Kidney epithelial cell (primary cell): ENCODE results near the gene MYO1A. TPM values are rescaled to one million over a fixed set of nuclear protein-coding genes. Genes with fewer than 3 reads are reported as not detected.

ENCODE experiments used
- DNase-seq: peaks from one replicate; pipeline ENCODE4 v3.0.0-alpha.2; 2010; ENCODE audit warnings: low read depth
- H3K27me3 ChIP-seq: 2 replicates; pipeline ENCODE4 v1.6.0; 2011; ENCODE audit warnings: low read length; ENCODE audit not compliant: control insufficient read depth, insufficient read depth
- H3K36me3 ChIP-seq: 2 replicates; pipeline ENCODE4 v1.5.1; 2011; ENCODE audit warnings: low read length; ENCODE audit not compliant: control insufficient read depth, insufficient read depth
- H3K4me3 ChIP-seq: 2 replicates; pipeline ENCODE4 v1.5.1; 2011; ENCODE audit warnings: low read depth, mild to moderate bottlenecking, control low read depth, low read length
- CTCF ChIP-seq: IDR thresholded peaks from 2 replicates; pipeline ENCODE4 v1.5.1; 2011; ENCODE audit warnings: mild to moderate bottlenecking, moderate library complexity, low read length, control low read depth, inconsistent platforms; ENCODE audit not compliant: insufficient read depth, poor library complexity, severe bottlenecking
- total RNA-seq: library from RNA; depleted of rRNA; stranded (reverse); fragments of >200 nt; gene quantifications from 2 replicates; pipeline ENCODE4 v1.2.3, GENCODE V29; 2015

The MYO1A gene
- total RNA-seq, 1 donor from 2014 or later: not detected

- peaks cover 1% of the 10 kb centered on the region for H3K36me3 ChIP-seq
- DNase-seq: no peak
- H3K4me3 ChIP-seq: no peak overlapping the region
- H3K27me3 ChIP-seq: no peaks in the 10 kb centered on the region
- TF ChIP-seq CTCF: no peak
These were observed 51.6 kb downstream of the MYO1A start for GRCh38 chr12:56998316-56998715.

GRCh38 chr12:56996793-56997545, 53.0 kb downstream of the MYO1A start:
- H3K27me3 ChIP-seq: no peaks in the 10 kb centered on the region
- no peak for TF ChIP-seq CTCF
- H3K36me3 ChIP-seq: no peaks in the 10 kb centered on the region
- no peak for DNase-seq
- no peak overlapping the region for H3K4me3 ChIP-seq

- Histone ChIP-seq H3K36me3 (no peaks in the 10 kb centered on the region), H3K4me3 (no peak overlapping the region), H3K27me3 (no peaks in the 10 kb centered on the region)
- no peak for TF ChIP-seq CTCF
- no peak for DNase-seq
These were observed 53.9 kb downstream of the MYO1A start for GRCh38 chr12:56995930-56996496.

GRCh38 chr12:56995201-56995929, 54.6 kb downstream of the MYO1A start:
- H3K27me3 ChIP-seq: no peaks in the 10 kb centered on the region
- no peaks in the 10 kb centered on the region for H3K36me3 ChIP-seq
- no peak overlapping the region for H3K4me3 ChIP-seq
- no peak for DNase-seq
- TF ChIP-seq CTCF: no peak

GRCh38 chr12:56994231-56994746, 55.6 kb downstream of the MYO1A start:
- no peak for DNase-seq
- no peaks in the 10 kb centered on the region for H3K36me3 ChIP-seq
- TF ChIP-seq CTCF: no peak

More at GRCh38 chr12:56994231-56994746, 55.6 kb downstream of the MYO1A start:
- H3K4me3 ChIP-seq: no peak overlapping the region
- no peaks in the 10 kb centered on the region for H3K27me3 ChIP-seq
